H1 (cell line): Measurements from ENCODE around the gene TRAF1. TPM values are rescaled to one million over a fixed set of nuclear protein-coding genes. Genes with fewer than 3 reads are reported as not detected.

Experiments used
- CTCF ChIA-PET: fragments of 300-600 bp; sonication (Branson Sonifier 250); formaldehyde crosslinking; loops from one replicate; lab custom pipeline; 2021; ENCODE audit not compliant: partially characterized antibody; lab: Charles Lee
- POLR2A ChIA-PET: fragments of 300-600 bp; sonication (Branson Sonifier 250); formaldehyde crosslinking; loops from one replicate; lab custom pipeline; 2021; ENCODE audit warnings: inconsistent platforms; ENCODE audit not compliant: partially characterized antibody; lab: Charles Lee
- DNase-seq, 2 experiments: peaks; one replicate each; pipeline versions ENCODE4 v3.0.0 to v3.0.0-alpha.2; 2010 to 2022; ENCODE audit warnings: low spot score in 2 of 2, low read depth in 1 of 2, mixed read lengths in 1 of 2
- FAIRE-seq: peaks from 2 replicates; lab custom pipeline; 2011; peaks lifted over from hg19 to GRCh38; lab: Jason Lieb, UNC
- H2AFZ ChIP-seq: 2 replicates; pipeline ENCODE4 v1.8.1; 2012; ENCODE audit warnings: low read length, inconsistent platforms
- H2AK5ac ChIP-seq: 2 replicates; pipeline ENCODE4 v1.6.1; 2013; ENCODE audit warnings: low read depth, low read length
- H2BK120ac ChIP-seq: replicated peaks from 2 replicates; pipeline ENCODE3; 2013; ENCODE audit warnings: low read depth, low read length, inconsistent platforms
- H2BK12ac ChIP-seq: 2 replicates; pipeline ENCODE4 v1.6.1; 2013; ENCODE audit warnings: low read depth, low read length
- H2BK15ac ChIP-seq: 2 replicates; pipeline ENCODE4 v1.6.1; 2013; ENCODE audit warnings: low read length
- H2BK20ac ChIP-seq: 2 replicates; pipeline ENCODE4 v1.6.1; 2013; ENCODE audit warnings: low read length
- H2BK5ac ChIP-seq: 2 replicates; pipeline ENCODE4 v1.6.1; 2013; ENCODE audit warnings: low read depth, low read length
- H3K14ac ChIP-seq: 2 replicates; pipeline ENCODE4 v1.6.1; 2013; ENCODE audit warnings: inconsistent platforms; ENCODE audit not compliant: insufficient read length
- H3K18ac ChIP-seq: 2 replicates; pipeline ENCODE4 v1.6.1; 2013; ENCODE audit warnings: low read length; ENCODE audit errors: extremely low read depth
- H3K23ac ChIP-seq: 2 replicates; pipeline ENCODE4 v1.6.1; 2013; ENCODE audit warnings: inconsistent platforms; ENCODE audit not compliant: insufficient read length
- H3K23me2 ChIP-seq: 2 replicates; pipeline ENCODE4 v1.6.1; 2013; ENCODE audit warnings: low read depth, low read length
- H3K27ac ChIP-seq: 2 replicates; pipeline ENCODE4 v1.6.1; 2011; ENCODE audit warnings: low read depth, low read length, inconsistent platforms
- H3K27me3 ChIP-seq, 4 experiments: replicated peaks in 1 of 4; 1 replicate in 1 of 4; 2 replicates in 3 of 4; pipeline versions ENCODE4 v1.6.1 to v1.8.1; 2011 to 2013; ENCODE audit warnings: low read length in 3 of 4, mild to moderate bottlenecking in 3 of 4, inconsistent platforms in 2 of 4, mixed read lengths in 2 of 4, moderate library complexity in 1 of 4; ENCODE audit not compliant: control insufficient read depth in 3 of 4, insufficient read depth in 3 of 4; ENCODE audit errors: extremely low read depth in 1 of 4
- H3K36me3 ChIP-seq, 4 experiments: 2 replicates each; pipeline versions ENCODE4 v1.6.1 to v1.8.1; 2011 to 2013; ENCODE audit warnings: mild to moderate bottlenecking in 4 of 4, low read length in 3 of 4, moderate library complexity in 2 of 4, control low read depth in 1 of 4, inconsistent platforms in 1 of 4; ENCODE audit not compliant: insufficient read depth in 4 of 4, control insufficient read depth in 2 of 4
- H3K4ac ChIP-seq: replicated peaks from 2 replicates; pipeline ENCODE3; 2013; ENCODE audit warnings: low read length, low read depth, mixed read lengths, inconsistent platforms; ENCODE audit not compliant: insufficient read length
- H3K4me1 ChIP-seq, 4 experiments: replicated peaks in 1 of 4; 1 replicate in 1 of 4; 2 replicates in 3 of 4; pipeline versions ENCODE4 v1.6.1 to v1.8.1; 2011 to 2013; ENCODE audit warnings: low read length in 3 of 4, inconsistent platforms in 2 of 4, mixed read lengths in 1 of 4; ENCODE audit not compliant: insufficient read depth in 4 of 4, control insufficient read depth in 3 of 4
- H3K4me2 ChIP-seq, 2 experiments: 2 replicates each; pipeline versions ENCODE4 v1.6.1 to v1.8.1; 2011 to 2013; ENCODE audit warnings: low read depth in 2 of 2, low read length in 2 of 2, control low read depth in 1 of 2, inconsistent platforms in 1 of 2, mild to moderate bottlenecking in 1 of 2; ENCODE audit not compliant: insufficient read depth in 1 of 2
- H3K4me3 ChIP-seq, 4 experiments: fragments of 200-600, 300-600 bp in 1 of 4; sonication (generic), shearing (Covaris generic), sonication (Bioruptor Twin) in 1 of 4; 2 replicates each; pipeline versions ENCODE4 v1.5.1 to v1.8.1; 2011 to 2016; ENCODE audit warnings: low read length in 4 of 4, low read depth in 3 of 4, control low read depth in 2 of 4, inconsistent platforms in 2 of 4, mild to moderate bottlenecking in 2 of 4, mixed read lengths in 1 of 4, moderate library complexity in 1 of 4; ENCODE audit not compliant: insufficient read depth in 2 of 4; ENCODE audit errors: extremely low read depth in 1 of 4
- H3K56ac ChIP-seq: replicated peaks from 2 replicates; pipeline ENCODE3; 2013; ENCODE audit warnings: low read depth, mild to moderate bottlenecking, mixed read lengths, low read length, inconsistent platforms; ENCODE audit not compliant: insufficient read length
- H3K79me1 ChIP-seq: 2 replicates; pipeline ENCODE4 v1.6.1; 2013; ENCODE audit warnings: low read depth, low read length, control low read depth
- H3K79me2 ChIP-seq, 2 experiments: 2 replicates each; pipeline versions ENCODE4 v1.6.1 to v1.8.1; 2012 to 2013; ENCODE audit warnings: low read length in 2 of 2, mild to moderate bottlenecking in 2 of 2, inconsistent platforms in 1 of 2; ENCODE audit not compliant: insufficient read depth in 2 of 2, control insufficient read depth in 1 of 2
- H3K9ac ChIP-seq, 4 experiments: replicated peaks in 1 of 4; 1 replicate in 1 of 4; 2 replicates in 3 of 4; pipeline versions ENCODE4 v1.6.1 to v1.8.1; 2011 to 2013; ENCODE audit warnings: low read depth in 3 of 4, low read length in 3 of 4, control low read depth in 2 of 4, mild to moderate bottlenecking in 2 of 4, moderate library complexity in 2 of 4, inconsistent platforms in 1 of 4; ENCODE audit errors: extremely low read depth in 1 of 4
- H3K9me3 ChIP-seq, 2 experiments: 2 replicates each; pipeline versions ENCODE4 v1.6.1 to v1.8.1; 2012 to 2013; ENCODE audit warnings: mild to moderate bottlenecking in 2 of 2, moderate library complexity in 2 of 2, control low read depth in 1 of 2, inconsistent platforms in 1 of 2, low read depth in 1 of 2, low read length in 1 of 2, mixed read lengths in 1 of 2; ENCODE audit not compliant: insufficient read depth in 2 of 2
- H4K20me1 ChIP-seq, 2 experiments: replicated peaks in 1 of 2; 2 replicates each; pipeline versions ENCODE3 to v1.8.1; 2011 to 2013; ENCODE audit warnings: inconsistent platforms in 2 of 2, low read length in 2 of 2, mild to moderate bottlenecking in 1 of 2; ENCODE audit not compliant: insufficient read depth in 2 of 2, control insufficient read depth in 1 of 2
- H4K5ac ChIP-seq: 2 replicates; pipeline ENCODE4 v1.6.1; 2013; ENCODE audit warnings: low read length, low read depth, mixed read lengths, inconsistent platforms; ENCODE audit not compliant: insufficient read length
- H4K8ac ChIP-seq: 2 replicates; pipeline ENCODE4 v1.8.0; 2013; ENCODE audit warnings: mild to moderate bottlenecking, moderate library complexity, low read length, inconsistent platforms; ENCODE audit not compliant: insufficient read depth; ENCODE audit errors: extremely low read depth
- H4K91ac ChIP-seq: replicated peaks from 2 replicates; pipeline ENCODE3; 2013; ENCODE audit warnings: low read length, mixed read lengths, inconsistent platforms; ENCODE audit not compliant: insufficient read length
- ASH2L ChIP-seq: fragments of 200-600, 300-600 bp; sonication (generic); IDR thresholded peaks from one replicate; pipeline ENCODE4 v1.7.1; 2017; ENCODE audit warnings: low read length
- CBX5 ChIP-seq: fragments of 300-800, 300-1000 bp; sonication (generic); IDR thresholded peaks from 2 replicates; pipeline ENCODE4 v1.7.1; 2016; ENCODE audit warnings: antibody characterized with exemption, low read length, low read depth
- GABPA ChIP-seq: IDR thresholded peaks from 2 replicates; pipeline ENCODE4 v1.6.1; 2011; ENCODE audit warnings: mild to moderate bottlenecking, low read length, moderate library complexity, borderline replicate concordance; ENCODE audit not compliant: insufficient read depth
- RAD21 ChIP-seq, 2 experiments: IDR thresholded peaks in 1 of 2; conservative IDR thresholded peaks in 1 of 2; 2 replicates each; pipeline ENCODE4 v1.6.1; 2011; ENCODE audit warnings: low read depth in 2 of 2, low read length in 2 of 2, improper control_type of control experiment in 1 of 2, inconsistent platforms in 1 of 2, mild to moderate bottlenecking in 1 of 2, moderate library complexity in 1 of 2
- RXRA ChIP-seq: IDR thresholded peaks from 2 replicates; pipeline ENCODE4 v1.6.1; 2011; ENCODE audit warnings: low read depth, mild to moderate bottlenecking, low read length, moderate library complexity; ENCODE audit not compliant: insufficient read depth
- SP4 ChIP-seq: IDR thresholded peaks from 2 replicates; pipeline ENCODE4 v1.6.1; 2012; ENCODE audit warnings: low read length, inconsistent platforms
- TBP ChIP-seq: IDR thresholded peaks from 2 replicates; pipeline ENCODE4 v1.6.1; 2011; ENCODE audit warnings: low read depth, low read length, improper control_type of control experiment
- YY1 ChIP-seq: IDR thresholded peaks from 2 replicates; pipeline ENCODE4 v1.6.1; 2011; ENCODE audit warnings: low read depth, mild to moderate bottlenecking, low read length
- WGBS, 2 experiments: shearing (Covaris generic) in 1 of 2; methylation state at CpG; one replicate each; pipeline versions ENCODE4 v1.1.6 to v1.1.7; 2013 to 2015; ENCODE audit warnings: low lambda C conversion rate in 2 of 2, mixed read lengths in 2 of 2, inconsistent platforms in 1 of 2, low coverage in 1 of 2, missing lambda C conversion rate in 1 of 2; ENCODE audit not compliant: insufficient replicate concordance in 2 of 2, insufficient coverage in 1 of 2, insufficient read length in 1 of 2; ENCODE audit errors: extremely low coverage in 1 of 2, missing lambda C conversion rate in 1 of 2; 5-methylcytosine and 5-hydroxymethylcytosine counted together
- polyA plus RNA-seq, 7 experiments: library from polyadenylated mRNA; depleted of rRNA in 3 of 7; stranded (reverse) in 5 of 7; unstranded in 2 of 7; fragments of >200 nt in 5 of 7; fragments of 200-250 nt in 2 of 7; gene quantifications; 1 replicate in 5 of 7; 2 replicates in 1 of 7; 4 replicates in 1 of 7; pipeline versions ENCODE4 v1.2.1 to v1.2.3, GENCODE V29; 2011 to 2013; ENCODE audit warnings: missing spikeins in 2 of 7, mixed read lengths in 2 of 7
- total RNA-seq: library from RNA; stranded (reverse); fragmentation: NEBNext Ultra II Directional; extraction: Animal tissue kit (Norgen Biotek cat#: 25700); gene quantifications from 2 replicates; pipeline ENCODE4 v1.2.1, GENCODE V29; 2021
- TF ChIP-seq, protein P1 (sequence below): IDR thresholded peaks from 2 replicates; pipeline ENCODE4 v1.6.1; 2011; ENCODE audit warnings: low read length, improper control_type of control experiment
- TF ChIP-seq, protein P2 (sequence below): IDR thresholded peaks from 2 replicates; pipeline ENCODE4 v1.6.1; 2011; ENCODE audit warnings: low read depth, mild to moderate bottlenecking, low read length; ENCODE audit not compliant: insufficient read depth

TRAF1 gene
- total and polyA plus RNA-seq, 2 of the 8 experiments (the other 6 are each of a cell fraction or from before 2014, with no cell fraction given): 1.6 to 3.2 TPM

DNA sequence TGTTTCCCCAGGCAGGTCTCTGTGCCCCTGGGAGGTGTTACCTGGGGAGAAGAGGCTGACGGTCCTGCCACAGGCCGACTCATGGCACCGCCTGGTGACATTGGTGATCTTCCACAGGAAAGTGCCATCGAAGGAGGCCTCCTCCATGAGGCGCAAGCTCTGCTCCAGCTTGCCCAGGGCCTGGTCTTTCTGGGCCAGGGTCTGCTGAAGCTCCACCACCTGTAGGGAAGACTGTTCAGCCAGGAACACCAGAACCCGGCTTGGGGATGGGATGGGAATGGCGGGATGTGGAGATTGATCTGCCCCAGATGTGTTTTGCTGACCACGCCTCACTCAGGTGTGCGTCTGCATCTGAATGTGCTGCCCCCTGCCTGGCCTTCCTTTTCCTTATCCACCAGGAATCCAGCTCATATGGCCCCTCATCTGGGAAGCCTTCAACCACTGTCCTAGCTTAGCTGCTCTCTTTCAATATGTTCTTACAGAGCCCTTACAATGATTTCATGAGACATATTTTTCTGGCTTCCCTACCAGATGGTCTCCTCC, 15.2 kb downstream of the TRAF1 start:
- CTCF ChIA-PET: interaction anchor here (0.9 to 8.5 kb wide), 13 partner anchors 9 to 159 kb away, joined by 3 to 71 read pairs (median 5); no protein-coding TSS in a partner anchor
- no peak overlapping the region for H2BK15ac ChIP-seq
- TF ChIP-seq RXRA: no peak
- TF ChIP-seq SP4: no peak
- TF ChIP-seq TBP: no peak
- no peak for TF ChIP-seq YY1
- no peak for TF ChIP-seq CBX5
- peak in 1 of 2 experiments; percentile 8; a peak in 1 of 4 replicates for TF ChIP-seq RAD21 (IDR thresholded peaks at IDR 0.05 in 1 of 2, conservative IDR thresholded peaks at IDR 0.05 in 1 of 2; ENCODE audit: low read depth in 2 of 2, low read length in 2 of 2)
- TF ChIP-seq, protein P1, sequence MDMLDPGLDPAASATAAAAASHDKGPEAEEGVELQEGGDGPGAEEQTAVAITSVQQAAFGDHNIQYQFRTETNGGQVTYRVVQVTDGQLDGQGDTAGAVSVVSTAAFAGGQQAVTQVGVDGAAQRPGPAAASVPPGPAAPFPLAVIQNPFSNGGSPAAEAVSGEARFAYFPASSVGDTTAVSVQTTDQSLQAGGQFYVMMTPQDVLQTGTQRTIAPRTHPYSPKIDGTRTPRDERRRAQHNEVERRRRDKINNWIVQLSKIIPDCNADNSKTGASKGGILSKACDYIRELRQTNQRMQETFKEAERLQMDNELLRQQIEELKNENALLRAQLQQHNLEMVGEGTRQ: no peak
- no peak for TF ChIP-seq ASH2L
- TF ChIP-seq GABPA: no peak
- TF ChIP-seq, protein P2, sequence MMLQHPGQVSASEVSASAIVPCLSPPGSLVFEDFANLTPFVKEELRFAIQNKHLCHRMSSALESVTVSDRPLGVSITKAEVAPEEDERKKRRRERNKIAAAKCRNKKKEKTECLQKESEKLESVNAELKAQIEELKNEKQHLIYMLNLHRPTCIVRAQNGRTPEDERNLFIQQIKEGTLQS: no peak

More for the DNA sequence above, 15.2 kb downstream of the TRAF1 start:
- 0 out of 8 replicates have a peak overlapping the region, but pooled peaks of 1 of the 4 experiments have one; percentile 19 for H3K4me3 ChIP-seq
- no peaks in the 10 kb centered on the region for H3K79me1 ChIP-seq
- H4K8ac ChIP-seq: no peak overlapping the region
- H3K23ac ChIP-seq: no peak overlapping the region
- peak overlapping the region; percentile 13; the same call in 1 of the 2 replicates for H3K18ac ChIP-seq
- H3K9me3 ChIP-seq: no peaks in the 10 kb centered on the region
- H3K27ac ChIP-seq: no peak overlapping the region
- H4K20me1 ChIP-seq: no peaks in the 10 kb centered on the region
- FAIRE-seq (no peak), DNase-seq (no peak)
- POLR2A ChIA-PET: interaction anchor here (1.0 to 1.5 kb wide), 3 partner anchors 8 to 38 kb away, joined by 3 to 5 read pairs (median 4); no protein-coding TSS in a partner anchor
- H3K23me2 ChIP-seq: no peaks in the 10 kb centered on the region
- H2BK12ac ChIP-seq: no peak overlapping the region; the same call in none of the 2 replicates
- H3K56ac ChIP-seq: no peak overlapping the region
- H4K5ac ChIP-seq: no peak overlapping the region
- H2BK5ac ChIP-seq: peak overlapping the region; percentile 47; the same call in 1 of the 2 replicates
- 0 out of 2 replicates have a peak overlapping the region, but pooled peaks have one; percentile 88 for H2BK20ac ChIP-seq
- H3K27me3 ChIP-seq: no peaks in the 10 kb centered on the region
- no peaks in the 10 kb centered on the region for H3K36me3 ChIP-seq
- H3K4me2 ChIP-seq: peak overlapping the region in 1 of 2 experiments; percentile 34; a peak in 1 of 4 replicates
- H3K14ac ChIP-seq: no peak overlapping the region
- H3K9ac ChIP-seq: no peak overlapping the region
- H2BK120ac ChIP-seq: peak overlapping the region; percentile 19
- 74% methylated on average over 9 of the region's 9 CpGs; no CpG with 5 or more reads in 1 of the 2 experiments for WGBS, 2 experiments
- no peaks in the 10 kb centered on the region for H3K79me2 ChIP-seq
- 0 out of 2 replicates have a peak overlapping the region, but pooled peaks have one; percentile 26 for H2AFZ ChIP-seq
- peaks cover 0 to 12% (median 8%) of the 10 kb centered on the region in 4 experiments; a peak in 5 of 7 replicates for H3K4me1 ChIP-seq
- peak overlapping the region; percentile 70 for H4K91ac ChIP-seq
- no peak overlapping the region for H2AK5ac ChIP-seq
- H3K4ac ChIP-seq: no peak overlapping the region
